ENCODE measurements around the gene RXRG.

RXRG gene

DNA sequence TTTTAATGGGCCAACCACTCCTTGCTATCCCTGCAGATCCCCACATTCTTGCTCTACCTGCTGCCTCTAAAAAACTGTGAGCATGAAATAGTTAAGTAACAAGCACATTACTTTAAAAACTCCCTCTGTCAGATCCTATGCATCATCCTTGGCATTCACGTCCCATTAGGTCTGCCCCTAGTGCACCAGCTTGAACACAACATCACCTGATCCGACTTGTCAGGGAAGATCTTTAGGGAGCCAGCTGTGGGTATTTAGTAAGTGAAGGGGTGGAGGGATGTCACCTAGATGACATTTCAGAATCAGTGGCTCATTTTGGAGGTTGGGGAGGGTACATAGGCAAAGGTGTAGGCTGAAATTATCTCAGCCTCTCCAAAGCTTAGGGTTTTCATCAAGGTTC is 33.5 kb downstream of the RXRG start:
- FAIRE-seq, result no peak
- TF ChIP-seq POLR2A (IDR thresholded peaks at IDR 0.05; ENCODE audit: low read depth, low read length), result no peak
- DNase-seq (ENCODE audit: insufficient read length, low spot score), result no peak

DNA sequence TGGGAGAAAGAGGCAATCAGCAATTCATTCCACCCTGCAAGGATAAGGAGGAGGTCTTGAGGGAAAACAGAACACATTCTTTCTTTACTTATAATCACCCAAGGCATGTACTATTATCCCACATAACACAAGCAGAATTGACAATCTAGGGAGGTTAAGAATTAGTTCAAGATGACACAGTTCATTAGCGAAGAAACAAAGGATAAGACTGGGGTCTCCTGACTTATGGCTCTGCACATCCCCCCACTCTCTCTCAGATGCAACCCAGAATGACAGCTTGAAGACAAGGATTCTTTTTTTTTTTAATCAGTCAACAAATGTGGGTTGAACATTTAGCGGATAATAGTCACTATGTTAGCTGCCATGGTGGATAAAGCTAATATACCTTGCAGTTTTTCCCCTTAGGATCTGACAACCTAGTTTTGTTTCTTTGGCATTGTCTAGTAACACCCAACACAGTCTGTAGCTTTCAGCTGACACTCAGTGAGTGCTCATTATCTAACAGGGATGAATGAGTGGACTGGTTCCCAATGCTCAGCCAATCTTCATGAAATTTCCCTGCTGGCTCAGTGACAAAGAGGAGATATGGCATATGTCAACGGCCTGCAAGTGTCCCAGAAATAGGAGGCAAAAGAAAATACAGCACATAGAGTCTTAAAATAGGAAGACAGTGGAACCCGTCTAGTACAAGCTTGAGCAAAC is 35.1 kb downstream of the RXRG start:
- DNase-seq (ENCODE audit: insufficient read length, low spot score), result no peak
- no peak for TF ChIP-seq POLR2A (IDR thresholded peaks at IDR 0.05; ENCODE audit: low read depth, low read length)
- no peak for FAIRE-seq

DNA sequence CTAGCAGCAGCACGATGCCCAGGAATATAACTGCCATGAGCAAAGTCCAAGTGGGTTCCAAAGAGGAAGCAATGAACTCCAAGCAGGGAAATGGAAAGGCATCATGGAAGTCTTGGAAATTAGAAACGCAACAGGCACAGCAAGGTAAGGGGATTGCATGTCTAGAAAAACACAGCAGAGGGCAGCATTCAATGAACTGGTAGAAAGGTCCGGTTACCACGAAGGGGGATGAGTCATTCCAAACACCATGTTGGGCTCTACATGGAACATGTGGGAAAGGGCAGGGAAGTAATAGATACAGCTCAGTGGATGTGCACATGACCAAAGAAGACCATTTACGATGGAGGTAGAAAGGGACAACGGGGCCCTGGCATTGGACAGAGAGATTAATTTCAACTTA is 36.4 kb downstream of the RXRG start:
- peak; percentile 50 for DNase-seq (ENCODE audit: insufficient read length, low spot score)
- no peak for FAIRE-seq

DNA sequence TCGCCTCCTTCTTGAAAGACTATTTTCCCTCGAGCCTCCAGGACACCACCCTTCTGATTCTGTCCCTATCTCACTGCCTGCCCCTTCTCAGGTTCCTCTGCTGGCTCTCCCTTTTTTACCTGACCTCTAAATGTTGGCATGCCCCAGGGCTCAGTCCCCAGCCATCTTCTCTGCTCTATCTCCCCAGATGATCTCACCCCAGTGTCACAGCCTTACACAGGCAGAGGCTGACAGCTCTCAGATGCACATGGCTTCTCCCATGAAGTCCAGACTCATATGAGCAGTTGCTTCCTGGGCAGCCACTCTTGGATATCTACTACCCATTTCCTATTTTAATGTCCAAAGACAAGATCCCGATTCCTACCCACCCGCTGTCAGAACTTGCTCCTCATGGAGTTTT is 37.5 kb downstream of the RXRG start:
- FAIRE-seq (no peak), DNase-seq (ENCODE audit: insufficient read length, low spot score) (no peak)
- TF ChIP-seq POLR2A (IDR thresholded peaks at IDR 0.05; ENCODE audit: low read depth, low read length), result no peak

More for the DNA sequence above, 36.4 kb downstream of the RXRG start:
- no peak for TF ChIP-seq POLR2A (IDR thresholded peaks at IDR 0.05; ENCODE audit: low read depth, low read length)

DNA sequence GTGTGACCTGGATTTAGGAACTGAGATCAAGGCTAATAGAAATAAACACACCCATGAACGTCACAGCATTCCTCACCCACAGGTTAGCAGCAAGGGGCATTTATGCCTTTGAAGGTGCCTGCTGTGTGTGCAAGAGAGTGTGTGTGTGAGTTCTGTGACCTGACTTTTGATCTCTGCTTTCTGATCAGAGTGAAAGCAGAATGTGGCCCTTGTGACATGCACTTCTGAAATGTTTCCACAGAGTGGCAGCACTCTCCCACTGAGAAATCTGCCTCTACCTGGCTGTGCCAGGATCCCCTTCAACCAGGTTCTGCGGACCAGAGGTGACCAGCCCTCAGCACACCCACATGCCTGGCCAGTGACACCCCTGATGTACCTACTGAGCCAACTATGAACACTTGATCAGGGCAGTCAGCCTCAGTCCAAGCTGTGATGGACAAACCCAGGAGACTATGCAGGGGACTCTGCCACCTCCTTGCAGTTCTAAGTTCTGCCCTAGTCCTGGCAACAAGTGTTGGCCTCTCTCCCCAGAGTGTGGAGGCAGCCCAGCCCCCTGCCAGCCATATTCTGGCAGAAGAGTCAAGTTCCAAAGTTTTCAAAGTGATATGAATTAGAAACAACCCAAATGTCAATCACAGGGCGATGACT is 41.0 kb downstream of the RXRG start:
- DNase-seq (ENCODE audit: insufficient read length, low spot score) (peak; percentile 18), FAIRE-seq (no peak)

DNA sequence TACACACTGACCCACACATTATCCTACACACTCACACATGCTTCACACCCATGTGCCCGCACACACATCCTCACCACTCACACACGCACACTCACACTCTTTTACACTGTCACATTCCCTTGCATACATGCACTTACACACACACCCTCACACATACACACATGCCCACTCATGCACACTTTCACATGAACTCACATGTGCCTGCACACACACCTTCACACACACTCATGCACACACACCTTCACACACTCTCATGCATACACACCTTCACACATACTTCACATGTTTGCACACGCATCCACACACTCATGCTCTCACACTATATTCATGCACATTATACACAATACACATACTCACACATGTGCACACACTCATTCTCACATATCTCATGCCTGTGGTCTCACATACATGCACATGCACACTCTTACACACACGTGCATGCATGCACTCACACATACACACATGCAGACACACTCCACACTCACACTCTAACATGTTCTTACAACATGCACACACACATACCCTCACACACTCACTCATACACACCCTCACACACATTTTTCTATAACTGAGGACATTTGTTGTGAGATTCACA is 42.3 kb downstream of the RXRG start:
- DNase-seq (ENCODE audit: insufficient read length, low spot score) (no peak), FAIRE-seq (no peak)
- no peak for TF ChIP-seq POLR2A (IDR thresholded peaks at IDR 0.05; ENCODE audit: low read depth, low read length)

More for the DNA sequence above, 41.0 kb downstream of the RXRG start:
- TF ChIP-seq POLR2A (IDR thresholded peaks at IDR 0.05; ENCODE audit: low read depth, low read length), result no peak

DNA sequence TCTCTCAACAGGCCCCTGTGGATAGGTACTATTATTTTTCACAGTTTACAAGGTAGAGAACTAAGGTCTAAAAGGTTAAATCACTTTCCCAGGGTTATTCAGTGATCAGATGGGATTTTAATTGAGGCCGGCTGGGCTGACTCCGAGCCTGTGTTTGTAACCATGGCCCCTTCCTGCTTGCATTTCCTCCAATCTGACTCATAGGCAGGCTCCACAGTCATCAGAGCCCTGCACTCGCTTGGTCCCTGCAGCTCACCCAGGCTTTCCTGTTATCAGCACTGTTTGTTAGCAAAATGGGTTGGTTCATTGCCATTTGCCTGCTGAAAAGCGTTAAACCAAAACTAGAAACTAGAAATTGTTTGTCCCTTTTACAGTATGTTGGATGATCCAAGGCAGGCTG is 47.0 kb downstream of the RXRG start:
- FAIRE-seq (no peak), DNase-seq (ENCODE audit: insufficient read length, low spot score) (peak; percentile 17)
- TF ChIP-seq POLR2A (IDR thresholded peaks at IDR 0.05; ENCODE audit: low read depth, low read length), result no peak

DNA sequence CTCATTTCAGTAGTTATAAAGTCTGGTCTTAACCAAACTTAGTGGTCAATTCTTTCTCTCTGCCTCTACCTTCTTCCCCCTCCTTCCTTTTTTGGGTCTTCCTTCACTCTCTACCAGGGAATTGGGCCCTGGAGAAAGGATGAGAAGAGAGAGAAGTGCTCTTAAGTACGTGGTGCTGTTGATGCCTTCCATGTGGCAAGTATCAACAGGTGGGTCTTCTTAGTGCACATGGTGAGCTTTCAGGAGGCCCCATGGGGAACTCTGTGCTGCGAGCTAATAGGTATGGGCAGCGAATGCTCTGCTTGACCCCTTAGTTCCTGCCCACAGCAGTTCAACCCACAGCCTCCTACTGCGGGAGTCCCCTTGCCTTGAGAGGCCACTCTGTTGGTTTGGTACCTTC is 49.0 kb downstream of the RXRG start:
- DNase-seq (ENCODE audit: insufficient read length, low spot score) (no peak), FAIRE-seq (no peak)
- no peak for TF ChIP-seq POLR2A (IDR thresholded peaks at IDR 0.05; ENCODE audit: low read depth, low read length)

DNA sequence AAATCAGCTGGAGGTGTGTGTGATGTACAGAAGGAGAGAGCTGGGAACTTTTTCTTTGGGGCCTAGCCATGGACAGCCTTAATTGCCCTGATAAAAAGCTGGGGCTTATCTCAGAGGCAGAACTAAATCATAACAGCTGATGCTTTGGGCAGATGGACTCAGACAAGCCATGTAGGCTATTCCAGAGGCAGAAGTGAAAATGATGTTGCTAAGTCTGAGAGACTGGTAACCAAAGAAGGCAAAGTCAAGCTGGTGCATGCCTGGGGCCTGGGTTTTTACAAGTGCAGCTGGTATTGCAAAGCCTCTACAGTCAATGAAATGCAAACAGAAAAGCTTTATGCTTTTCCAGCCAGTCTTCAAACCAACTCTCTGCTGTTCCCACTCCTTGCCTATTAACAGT is 49.4 kb downstream of the RXRG start:
- FAIRE-seq (no peak), DNase-seq (ENCODE audit: insufficient read length, low spot score) (no peak)
- TF ChIP-seq POLR2A (IDR thresholded peaks at IDR 0.05; ENCODE audit: low read depth, low read length), result no peak

DNA sequence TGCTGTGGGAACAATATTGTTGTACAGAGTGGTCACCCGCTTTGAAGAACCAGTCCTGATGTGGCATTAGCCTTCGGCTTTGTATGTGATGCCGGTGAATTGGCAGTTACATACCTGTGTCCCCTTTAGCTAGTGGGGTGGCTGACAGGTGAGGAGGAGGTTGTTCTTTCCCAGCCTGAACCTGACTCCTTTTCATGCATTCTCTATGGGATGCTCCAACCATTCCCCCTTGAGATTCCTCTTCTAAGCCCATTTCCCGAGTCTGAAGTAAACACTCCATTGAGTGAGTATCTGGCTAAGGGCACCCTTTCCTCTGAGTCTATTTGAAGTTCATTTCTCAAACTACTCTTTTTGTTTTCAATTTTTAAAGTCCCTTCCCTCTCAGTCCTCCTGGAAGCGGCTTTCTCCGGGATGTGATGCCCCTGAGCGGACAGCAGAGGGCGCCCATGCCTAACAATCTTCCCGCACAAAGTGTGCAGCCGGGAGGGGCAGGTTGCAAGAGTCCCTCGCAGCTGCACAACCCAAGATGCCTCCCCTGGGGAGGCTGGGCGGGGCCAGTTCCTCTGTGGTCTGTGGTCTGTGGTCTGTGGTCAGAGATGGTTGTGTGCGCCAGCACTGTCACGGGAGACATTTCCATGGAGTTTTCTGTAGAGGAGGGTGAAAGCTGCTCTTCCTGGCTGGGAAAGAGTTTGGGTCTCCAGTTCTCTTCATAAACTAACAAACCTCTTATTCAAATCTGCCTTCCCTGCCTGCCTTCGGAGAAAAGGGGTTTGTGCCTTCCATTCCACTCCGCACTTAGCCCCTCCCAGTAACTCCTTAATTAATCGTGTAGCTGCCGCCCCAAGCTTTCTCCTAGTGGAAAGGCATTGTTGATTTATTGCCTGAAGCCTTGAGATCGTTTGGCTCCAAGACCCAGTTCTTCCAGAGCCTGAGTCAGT is 52.0 kb downstream of the RXRG start:
- no peak for FAIRE-seq
- TF ChIP-seq POLR2A (IDR thresholded peaks at IDR 0.05; ENCODE audit: low read depth, low read length), result no peak
- DNase-seq (ENCODE audit: insufficient read length, low spot score), result peak; percentile 84

DNA sequence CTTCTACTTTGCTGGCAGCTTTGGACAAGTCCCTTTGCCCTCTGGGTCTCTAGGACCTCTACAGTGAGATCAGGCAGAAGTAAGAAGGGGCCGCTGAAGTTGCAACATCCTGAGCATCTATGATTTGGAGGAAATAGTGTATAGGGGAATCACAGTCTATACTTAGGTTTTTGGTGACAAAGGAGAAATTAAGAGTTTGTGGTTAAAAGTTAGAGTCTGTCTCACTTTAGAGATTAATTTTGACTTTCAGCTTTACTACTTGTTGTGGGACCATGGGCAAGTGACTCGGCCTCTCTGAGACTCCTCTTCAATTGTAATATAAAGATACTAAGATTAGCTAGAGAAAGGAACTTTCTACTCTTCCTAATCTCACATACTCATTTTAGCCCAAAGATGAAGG is 55.3 kb downstream of the RXRG start:
- FAIRE-seq, result no peak
- no peak for TF ChIP-seq POLR2A (IDR thresholded peaks at IDR 0.05; ENCODE audit: low read depth, low read length)

DNA sequence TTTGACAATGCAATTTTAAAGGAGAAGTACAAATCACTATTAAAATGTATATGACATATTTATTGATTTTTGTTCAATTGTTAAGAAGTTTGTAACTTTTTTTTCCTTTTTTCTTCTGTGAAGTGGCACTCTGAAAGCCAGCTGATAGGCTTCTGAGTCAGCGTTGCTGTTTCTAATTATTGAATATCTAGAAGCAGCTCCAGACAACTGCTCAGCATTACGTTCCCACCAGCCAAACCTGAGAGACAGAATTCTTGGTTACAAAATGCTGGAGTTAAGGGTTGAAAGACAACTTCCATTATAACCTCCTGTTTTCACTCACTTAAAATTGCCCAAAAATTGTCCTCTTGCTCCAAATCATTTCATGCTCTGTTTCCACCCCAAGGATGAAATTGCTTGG is 57.0 kb downstream of the RXRG start:
- TF ChIP-seq POLR2A (IDR thresholded peaks at IDR 0.05; ENCODE audit: low read depth, low read length), result no peak

More for the DNA sequence above, 55.3 kb downstream of the RXRG start:
- DNase-seq (ENCODE audit: insufficient read length, low spot score), result no peak

DNA sequence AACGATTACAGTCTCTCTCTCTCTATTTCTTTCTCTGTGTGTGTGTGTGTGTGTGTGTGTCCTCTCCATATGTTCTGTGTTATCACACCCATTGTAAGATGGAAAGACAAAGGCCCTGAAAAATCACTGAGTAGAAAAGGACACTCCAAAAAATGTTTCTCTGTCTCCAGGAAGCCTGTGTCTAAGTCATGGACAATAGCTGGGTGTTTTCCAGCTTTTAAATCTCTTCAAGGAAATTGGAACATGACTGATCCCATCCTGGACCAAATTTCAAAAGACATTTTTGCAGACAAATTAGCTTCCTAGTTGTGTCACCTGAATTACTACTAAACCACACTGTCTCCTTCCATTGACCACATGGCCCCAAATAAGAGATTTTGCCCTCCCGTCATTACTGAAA is 57.4 kb downstream of the RXRG start:
- no peak for FAIRE-seq
- DNase-seq (ENCODE audit: insufficient read length, low spot score), result no peak
- no peak for TF ChIP-seq POLR2A (IDR thresholded peaks at IDR 0.05; ENCODE audit: low read depth, low read length)

More for the DNA sequence above, 57.0 kb downstream of the RXRG start:
- DNase-seq (ENCODE audit: insufficient read length, low spot score) (no peak), FAIRE-seq (no peak)
